ENCODE results near the gene TSPAN18.

DNA sequence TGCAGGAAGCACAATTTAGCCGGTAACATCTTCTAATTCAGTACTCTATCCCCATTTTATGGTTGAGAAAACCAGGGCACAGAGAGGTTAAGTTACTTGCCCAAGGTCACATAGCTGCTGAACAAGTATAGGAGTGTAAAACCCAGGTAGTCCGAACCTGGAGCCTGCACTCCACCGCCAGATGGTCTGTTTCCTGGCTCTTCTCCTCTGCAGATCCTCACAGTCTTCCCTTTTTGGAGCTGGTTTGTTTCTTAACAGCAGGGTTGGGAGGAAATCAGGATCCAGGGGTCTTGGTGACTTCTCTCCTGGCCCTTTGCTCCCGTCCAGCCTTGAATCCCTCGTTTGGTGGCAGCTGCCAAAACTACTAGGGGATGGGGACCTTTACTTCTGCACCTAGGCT, 12.0 kb downstream of the TSPAN18 start:
- TF ChIP-seq, protein P1, sequence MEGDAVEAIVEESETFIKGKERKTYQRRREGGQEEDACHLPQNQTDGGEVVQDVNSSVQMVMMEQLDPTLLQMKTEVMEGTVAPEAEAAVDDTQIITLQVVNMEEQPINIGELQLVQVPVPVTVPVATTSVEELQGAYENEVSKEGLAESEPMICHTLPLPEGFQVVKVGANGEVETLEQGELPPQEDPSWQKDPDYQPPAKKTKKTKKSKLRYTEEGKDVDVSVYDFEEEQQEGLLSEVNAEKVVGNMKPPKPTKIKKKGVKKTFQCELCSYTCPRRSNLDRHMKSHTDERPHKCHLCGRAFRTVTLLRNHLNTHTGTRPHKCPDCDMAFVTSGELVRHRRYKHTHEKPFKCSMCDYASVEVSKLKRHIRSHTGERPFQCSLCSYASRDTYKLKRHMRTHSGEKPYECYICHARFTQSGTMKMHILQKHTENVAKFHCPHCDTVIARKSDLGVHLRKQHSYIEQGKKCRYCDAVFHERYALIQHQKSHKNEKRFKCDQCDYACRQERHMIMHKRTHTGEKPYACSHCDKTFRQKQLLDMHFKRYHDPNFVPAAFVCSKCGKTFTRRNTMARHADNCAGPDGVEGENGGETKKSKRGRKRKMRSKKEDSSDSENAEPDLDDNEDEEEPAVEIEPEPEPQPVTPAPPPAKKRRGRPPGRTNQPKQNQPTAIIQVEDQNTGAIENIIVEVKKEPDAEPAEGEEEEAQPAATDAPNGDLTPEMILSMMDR (IDR thresholded peaks at IDR 0.05): no peak
- TF ChIP-seq POLR2A (IDR thresholded peaks at IDR 0.05): no peak
- no peak for TF ChIP-seq POLR2AphosphoS5 (IDR thresholded peaks at IDR 0.05)
